H9 (cell line): Measurements from ENCODE around the gene CYP4F2. TPM values are rescaled to one million over a fixed set of nuclear protein-coding genes. Genes with fewer than 3 reads are reported as not detected.
"Not testable (repeated sequence)": the region's sequence is repeated elsewhere in the genome, so short reads cannot be mapped to it uniquely, and the experiment has no call there.

Experiments
- DNase-seq: peaks from one replicate; pipeline ENCODE4 v3.0.0-alpha.2; 2017
- H2AFZ ChIP-seq: one replicate; pipeline ENCODE4 v1.6.1; 2013; ENCODE audit warnings: mild to moderate bottlenecking, low read length, control low read depth, moderate library complexity
- H2AK5ac ChIP-seq: 2 replicates; pipeline ENCODE4 v1.6.1; 2013; ENCODE audit warnings: low read length, control low read depth, mixed read lengths; ENCODE audit not compliant: insufficient read length
- H2BK120ac ChIP-seq: one replicate; pipeline ENCODE4 v1.6.1; 2013; ENCODE audit warnings: low read depth, mild to moderate bottlenecking, low read length, control low read depth, inconsistent platforms; ENCODE audit not compliant: poor library complexity, severe bottlenecking
- H2BK12ac ChIP-seq: 2 replicates; pipeline ENCODE4 v1.6.1; 2013; ENCODE audit warnings: low read length, control low read depth, mixed read lengths, low read depth; ENCODE audit not compliant: insufficient read length
- H2BK15ac ChIP-seq: 2 replicates; pipeline ENCODE4 v1.6.1; 2013; ENCODE audit warnings: low read depth, low read length, control low read depth
- H2BK20ac ChIP-seq: one replicate; pipeline ENCODE4 v1.6.1; 2013; ENCODE audit warnings: low read depth, mild to moderate bottlenecking, low read length, control low read depth, inconsistent platforms; ENCODE audit not compliant: poor library complexity, severe bottlenecking
- H2BK5ac ChIP-seq: 2 replicates; pipeline ENCODE4 v1.6.1; 2013; ENCODE audit warnings: low read length, control low read depth, mixed read lengths; ENCODE audit not compliant: insufficient read length
- H3K14ac ChIP-seq: 2 replicates; pipeline ENCODE4 v1.6.1; 2013; ENCODE audit warnings: low read length, control low read depth; ENCODE audit not compliant: insufficient read depth
- H3K18ac ChIP-seq: 2 replicates; pipeline ENCODE4 v1.6.1; 2013; ENCODE audit warnings: low read depth, mild to moderate bottlenecking, mixed read lengths, low read length, control low read depth; ENCODE audit not compliant: insufficient read length
- H3K23ac ChIP-seq: 2 replicates; pipeline ENCODE4 v1.6.1; 2013; ENCODE audit warnings: low read length, control low read depth, mixed read lengths, low read depth; ENCODE audit not compliant: insufficient read length
- H3K23me2 ChIP-seq: 2 replicates; pipeline ENCODE4 v1.6.1; 2013; ENCODE audit warnings: low read depth, mild to moderate bottlenecking, mixed read lengths, low read length, control low read depth; ENCODE audit not compliant: insufficient read length, poor library complexity, severe bottlenecking
- H3K27ac ChIP-seq: 2 replicates; pipeline ENCODE4 v1.5.1; 2013; ENCODE audit warnings: low read length, control low read depth, mixed read lengths, low read depth; ENCODE audit not compliant: insufficient read length
- H3K27me3 ChIP-seq: 2 replicates; pipeline ENCODE4 v1.6.1; 2013; ENCODE audit warnings: low read length, control low read depth, inconsistent platforms; ENCODE audit not compliant: insufficient read depth
- H3K4ac ChIP-seq: 2 replicates; pipeline ENCODE4 v1.6.1; 2013; ENCODE audit warnings: low read depth, mild to moderate bottlenecking, control low read depth, inconsistent platforms, low read length, moderate library complexity
- H3K4me1 ChIP-seq: 2 replicates; pipeline ENCODE4 v1.6.1; 2013; ENCODE audit warnings: low read length, control low read depth, inconsistent platforms; ENCODE audit not compliant: insufficient read depth
- H3K4me2 ChIP-seq: 2 replicates; pipeline ENCODE4 v1.6.1; 2013; ENCODE audit warnings: low read length, control low read depth, mixed read lengths; ENCODE audit not compliant: insufficient read length, insufficient read depth
- H3K56ac ChIP-seq: 2 replicates; pipeline ENCODE4 v1.6.1; 2013; ENCODE audit warnings: low read depth, mild to moderate bottlenecking, mixed read lengths, low read length, control low read depth; ENCODE audit not compliant: insufficient read length
- H3K79me1 ChIP-seq: 2 replicates; pipeline ENCODE4 v1.6.1; 2013; ENCODE audit warnings: low read depth, mild to moderate bottlenecking, moderate library complexity, low read length, control low read depth, inconsistent platforms; ENCODE audit not compliant: insufficient read depth, poor library complexity, severe bottlenecking
- H3K79me2 ChIP-seq: 2 replicates; pipeline ENCODE4 v1.6.1; 2013; ENCODE audit warnings: low read length, control low read depth, inconsistent platforms; ENCODE audit not compliant: insufficient read depth
- H3K9ac ChIP-seq: 2 replicates; pipeline ENCODE4 v1.6.1; 2013; ENCODE audit warnings: low read length, control low read depth, mixed read lengths; ENCODE audit not compliant: insufficient read length; ENCODE audit errors: extremely low read depth
- H3K9me3 ChIP-seq: one replicate; pipeline ENCODE4 v1.6.1; 2013; ENCODE audit warnings: low read depth, low read length, inconsistent platforms; ENCODE audit not compliant: control insufficient read depth
- H3T11ph ChIP-seq: one replicate; pipeline ENCODE4 v1.6.1; 2013; ENCODE audit warnings: mild to moderate bottlenecking, low read length, control low read depth, inconsistent platforms
- H4K20me1 ChIP-seq: one replicate; pipeline ENCODE4 v1.6.1; 2013; ENCODE audit not compliant: control insufficient read depth, insufficient read length, insufficient read depth
- H4K5ac ChIP-seq: 2 replicates; pipeline ENCODE4 v1.6.1; 2013; ENCODE audit warnings: low read depth, mild to moderate bottlenecking, mixed read lengths, low read length, control low read depth; ENCODE audit not compliant: insufficient read length
- H4K8ac ChIP-seq: replicated peaks from 2 replicates; pipeline ENCODE4 v1.6.1; 2013; ENCODE audit warnings: low read length, control low read depth, mixed read lengths, low read depth; ENCODE audit not compliant: insufficient read length
- H4K91ac ChIP-seq: 2 replicates; pipeline ENCODE4 v1.6.1; 2013; ENCODE audit warnings: low read depth, mild to moderate bottlenecking, moderate library complexity, mixed read lengths, low read length, control low read depth; ENCODE audit not compliant: insufficient read length
- H3K27ac Mint-ChIP-seq, 3 experiments: 2 replicates in 2 of 3; 3 replicates in 1 of 3; pipeline ENCODE4 v1.8.0; 2020 to 2021; ENCODE audit warnings: mixed read lengths in 3 of 3, mild to moderate bottlenecking in 1 of 3, moderate library complexity in 1 of 3
- H3K27me3 Mint-ChIP-seq: 2 replicates; pipeline ENCODE4 v1.8.0; 2021; ENCODE audit warnings: low read depth, mild to moderate bottlenecking, moderate library complexity, mixed read lengths
- H3K36me3 Mint-ChIP-seq, 3 experiments: 2 replicates in 2 of 3; 3 replicates in 1 of 3; pipeline ENCODE4 v1.8.0; 2020 to 2021; ENCODE audit warnings: low read depth in 3 of 3, mixed read lengths in 3 of 3; ENCODE audit not compliant: insufficient read depth in 1 of 3
- H3K4me1 Mint-ChIP-seq, 2 experiments: 2 replicates each; pipeline ENCODE4 v1.8.0; 2020; ENCODE audit warnings: mixed read lengths in 2 of 2
- H3K4me3 Mint-ChIP-seq, 2 experiments: 2 replicates in 1 of 2; 3 replicates in 1 of 2; pipeline ENCODE4 v1.8.0; 2020 to 2021; ENCODE audit warnings: mild to moderate bottlenecking in 2 of 2, mixed read lengths in 2 of 2, moderate library complexity in 1 of 2
- H3K9me3 Mint-ChIP-seq, 2 experiments: 2 replicates in 1 of 2; 3 replicates in 1 of 2; pipeline ENCODE4 v1.8.0; 2020; ENCODE audit warnings: mild to moderate bottlenecking in 2 of 2, mixed read lengths in 2 of 2, moderate library complexity in 1 of 2
- WGBS: extraction: QIAGEN DNeasy Blood & Tissue Kit; methylation state at CpG from one replicate; pipeline ENCODE4 v1.1.7; 2013; ENCODE audit warnings: missing lambda C conversion rate, low lambda C conversion rate, mixed read lengths; ENCODE audit not compliant: insufficient read length; ENCODE audit errors: extremely low coverage; 5-methylcytosine and 5-hydroxymethylcytosine counted together
- total RNA-seq: library from RNA; stranded (reverse); gene quantifications from 2 replicates; pipeline ENCODE4 v1.2.1, GENCODE V29; 2021

The CYP4F2 gene
- total RNA-seq, 1 experiment from 2014 or later: not detected

DNA sequence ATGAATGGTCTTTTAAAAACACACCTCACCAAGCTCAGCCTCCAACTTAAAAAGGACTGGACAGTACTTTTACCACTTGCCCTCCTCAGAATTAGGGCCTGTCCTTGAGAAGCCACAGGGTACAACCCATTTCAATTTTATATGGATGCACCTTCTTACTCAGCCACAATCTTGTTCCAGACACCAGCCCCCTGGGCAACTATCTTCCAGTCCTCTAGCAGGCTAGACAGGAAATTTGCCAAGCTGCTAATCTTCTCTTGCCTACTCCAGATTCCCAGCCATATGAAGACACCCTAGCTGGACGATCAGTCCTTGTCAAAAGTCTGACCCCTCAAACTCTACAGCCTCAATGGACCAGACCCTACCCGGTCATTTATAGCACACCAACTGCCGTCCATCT, 63.6 kb downstream of the CYP4F2 start:
- not testable (repeated sequence) for H3T11ph ChIP-seq, H3K27ac ChIP-seq, H3K79me2 ChIP-seq, H3K23ac ChIP-seq, H2AK5ac ChIP-seq, H2BK15ac ChIP-seq, DNase-seq, H3K56ac ChIP-seq, H2AFZ ChIP-seq, H4K8ac ChIP-seq, H4K20me1 ChIP-seq, H2BK20ac ChIP-seq, H3K14ac ChIP-seq, H3K79me1 ChIP-seq, H3K27me3 ChIP-seq, H3K4me2 ChIP-seq, H2BK120ac ChIP-seq, H3K9ac ChIP-seq, H3K4me1 ChIP-seq, H2BK5ac ChIP-seq, H2BK12ac ChIP-seq, H4K91ac ChIP-seq, H3K18ac ChIP-seq, H3K4me1 Mint-ChIP-seq, H3K23me2 ChIP-seq, H3K4ac ChIP-seq, H3K4me3 Mint-ChIP-seq, H4K5ac ChIP-seq, H3K27me3 Mint-ChIP-seq, H3K27ac Mint-ChIP-seq
- H3K9me3 Mint-ChIP-seq: peaks cover 21 to 40% of the 10 kb centered on the region in 2 experiments
- H3K9me3 ChIP-seq: peaks cover 84% of the 10 kb centered on the region
- H3K36me3 Mint-ChIP-seq: peaks cover 13 to 28% (median 18%) of the 10 kb centered on the region in 3 experiments
- no CpG with 5 or more reads among the region's 3 CpGs for WGBS
